ENCODE data around the gene PELO. TPM values are rescaled to one million over a fixed set of nuclear protein-coding genes. Genes with fewer than 3 reads are reported as not detected.
A peak's percentile ranks its signal among the peaks of the same experiment; 100 is the strongest.

PELO gene
- total RNA-seq, 1 donor from 2014 or later = 39.1 TPM

DNA sequence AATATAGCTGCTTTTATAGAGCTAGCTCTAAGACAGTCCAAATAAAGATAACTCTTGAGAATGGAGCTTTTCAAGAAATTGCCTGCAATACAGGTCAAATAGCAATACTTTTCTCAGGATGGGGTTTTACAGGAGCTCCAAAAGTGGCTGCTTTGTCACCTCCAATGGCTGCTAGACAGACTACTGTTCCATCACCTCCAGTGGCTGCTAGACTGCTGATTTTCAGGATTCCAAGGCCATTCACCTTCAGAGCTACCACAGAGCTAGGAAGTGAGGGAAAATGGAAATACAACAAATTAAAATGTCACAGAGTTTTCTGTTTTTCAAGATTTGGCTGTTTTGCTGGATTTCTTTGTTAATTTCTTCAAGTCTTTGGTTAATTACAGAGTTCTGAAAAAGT, 8.5 kb upstream of the PELO start:
- H3K4me3 ChIP-seq = no peak overlapping the region
- DNase-seq (ENCODE audit: low spot score in 2 of 2) = no peak
- TF ChIP-seq, protein P1, sequence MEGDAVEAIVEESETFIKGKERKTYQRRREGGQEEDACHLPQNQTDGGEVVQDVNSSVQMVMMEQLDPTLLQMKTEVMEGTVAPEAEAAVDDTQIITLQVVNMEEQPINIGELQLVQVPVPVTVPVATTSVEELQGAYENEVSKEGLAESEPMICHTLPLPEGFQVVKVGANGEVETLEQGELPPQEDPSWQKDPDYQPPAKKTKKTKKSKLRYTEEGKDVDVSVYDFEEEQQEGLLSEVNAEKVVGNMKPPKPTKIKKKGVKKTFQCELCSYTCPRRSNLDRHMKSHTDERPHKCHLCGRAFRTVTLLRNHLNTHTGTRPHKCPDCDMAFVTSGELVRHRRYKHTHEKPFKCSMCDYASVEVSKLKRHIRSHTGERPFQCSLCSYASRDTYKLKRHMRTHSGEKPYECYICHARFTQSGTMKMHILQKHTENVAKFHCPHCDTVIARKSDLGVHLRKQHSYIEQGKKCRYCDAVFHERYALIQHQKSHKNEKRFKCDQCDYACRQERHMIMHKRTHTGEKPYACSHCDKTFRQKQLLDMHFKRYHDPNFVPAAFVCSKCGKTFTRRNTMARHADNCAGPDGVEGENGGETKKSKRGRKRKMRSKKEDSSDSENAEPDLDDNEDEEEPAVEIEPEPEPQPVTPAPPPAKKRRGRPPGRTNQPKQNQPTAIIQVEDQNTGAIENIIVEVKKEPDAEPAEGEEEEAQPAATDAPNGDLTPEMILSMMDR (IDR thresholded peaks at IDR 0.05) = no peak
- H3K27ac ChIP-seq = no peak overlapping the region
- H3K9me3 ChIP-seq = no peaks in the 10 kb centered on the region
- H3K27me3 ChIP-seq = no peaks in the 10 kb centered on the region
- H3K36me3 ChIP-seq = no peaks in the 10 kb centered on the region
- peaks cover 0 to 7% of the 10 kb centered on the region in 2 donors for H3K4me1 ChIP-seq
- intact Hi-C loops (cut with DNase I) = no loop called here

DNA sequence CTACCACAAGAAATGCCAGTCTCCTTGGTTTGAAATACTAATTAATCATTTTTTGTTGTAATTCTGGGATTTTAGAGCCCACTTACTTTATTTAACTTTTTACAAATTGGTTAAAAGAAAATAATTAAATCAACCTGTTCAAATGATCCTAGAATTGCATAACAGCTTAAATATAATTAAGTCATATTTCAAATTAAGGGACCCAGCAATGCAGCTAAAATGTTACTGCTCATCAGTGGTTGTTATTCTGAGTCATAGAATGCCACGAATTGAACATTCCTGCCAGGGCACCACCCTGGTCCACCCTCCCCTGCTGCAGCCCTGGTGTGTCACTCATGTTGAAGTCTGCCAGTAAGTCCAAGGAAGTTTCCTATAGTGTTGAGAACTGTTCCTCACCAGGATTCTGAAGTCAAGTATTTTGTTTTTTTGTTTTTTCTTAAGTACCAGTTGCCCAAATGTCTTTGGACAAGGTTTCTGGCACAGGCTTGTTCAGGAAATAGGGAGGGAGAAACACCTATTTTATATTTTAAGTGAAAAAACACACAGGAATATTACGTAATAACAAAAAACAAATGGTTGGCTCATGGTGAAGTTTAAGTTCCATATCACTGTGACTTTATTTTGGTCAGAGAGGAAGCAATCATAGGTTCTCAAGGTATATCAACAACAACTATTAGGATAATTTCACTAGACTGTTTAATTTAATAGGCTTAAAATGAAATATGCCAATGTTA, 4.3 kb upstream of the PELO start:
- TF ChIP-seq, protein P1 (IDR thresholded peaks at IDR 0.05) = no peak
- Histone ChIP-seq H3K27me3 (no peaks in the 10 kb centered on the region), H3K27ac (peak overlapping the region; percentile 25 to 64), H3K4me1 (peaks cover 0 to 17% of the 10 kb centered on the region in 2 donors), H3K9me3 (no peaks in the 10 kb centered on the region), H3K4me3 (no peak overlapping the region), H3K36me3 (no peaks in the 10 kb centered on the region)
- intact Hi-C loops (cut with DNase I) = loop anchor here (10.0 kb wide), 2 partner anchors 311 to 701 kb away; partner anchors contain the start of gene FST
- DNase-seq (ENCODE audit: low spot score in 2 of 2) = peak; percentile 26 to 87

DNA sequence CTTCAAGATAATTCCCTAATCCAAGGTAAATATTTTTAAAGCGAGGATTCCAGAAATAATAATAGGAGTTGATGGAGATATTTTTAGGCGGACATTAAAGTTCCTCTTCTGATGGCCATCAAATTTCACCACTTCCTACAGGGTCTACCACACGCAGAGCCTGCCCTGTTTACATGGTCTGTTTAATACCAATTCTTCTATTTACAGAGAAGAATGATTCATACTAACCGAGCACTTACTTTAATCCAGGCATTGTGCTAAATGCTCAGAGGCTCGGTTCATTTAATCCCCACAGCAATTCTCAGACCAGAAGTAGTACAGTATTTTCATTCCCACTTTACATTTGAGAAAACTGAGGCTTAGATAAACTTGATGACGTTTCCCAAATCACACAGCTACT, 3.0 kb upstream of the PELO start:
- DNase-seq (ENCODE audit: low spot score in 2 of 2) = no peak
- TF ChIP-seq, protein P1 (IDR thresholded peaks at IDR 0.05) = no peak
- H3K4me1 ChIP-seq = peaks cover 0 to 17% of the 10 kb centered on the region in 2 donors
- peak overlapping the region; percentile 30 to 41 for H3K27ac ChIP-seq
- H3K9me3 ChIP-seq = no peaks in the 10 kb centered on the region
- intact Hi-C loops (cut with DNase I) = loop anchor here (5.0 to 10.0 kb wide), 5 partner anchors 53 to 700 kb away; partner anchors contain the start of gene FST
- H3K27me3 ChIP-seq = no peaks in the 10 kb centered on the region
- H3K36me3 ChIP-seq = no peaks in the 10 kb centered on the region
- H3K4me3 ChIP-seq = no peak overlapping the region

DNA sequence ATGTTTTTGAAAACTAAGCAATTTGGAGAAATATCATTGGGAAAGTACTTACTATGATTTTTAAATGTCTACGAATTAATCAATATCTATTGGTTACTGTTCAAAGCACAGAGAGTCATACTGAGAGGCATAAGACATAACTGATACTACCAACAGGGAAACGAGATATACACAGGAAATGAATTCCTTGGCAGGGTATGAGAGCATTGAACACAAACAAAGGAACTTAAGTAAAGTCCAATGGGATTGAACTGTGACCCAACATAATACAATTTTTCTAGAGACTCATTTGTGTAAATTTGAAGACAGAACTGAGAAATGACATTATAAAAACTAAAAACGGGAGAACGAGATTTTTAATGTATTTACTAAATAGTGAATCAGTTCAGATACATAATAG, 1.3 kb upstream of the PELO start:
- TF ChIP-seq, protein P1 (IDR thresholded peaks at IDR 0.05) = no peak
- Histone ChIP-seq H3K4me3 (peak overlapping the region; percentile 80 to 84), H3K4me1 (peaks cover 0 to 21% of the 10 kb centered on the region in 2 donors), H3K27me3 (no peaks in the 10 kb centered on the region), H3K27ac (peak overlapping the region; percentile 90 to 97), H3K36me3 (no peaks in the 10 kb centered on the region), H3K9me3 (no peaks in the 10 kb centered on the region)
- intact Hi-C loops (cut with DNase I) = loop anchor here (5.0 to 10.0 kb wide), 5 partner anchors 51 to 698 kb away; partner anchors contain the start of gene FST
- DNase-seq (ENCODE audit: low spot score in 2 of 2) = no peak

DNA sequence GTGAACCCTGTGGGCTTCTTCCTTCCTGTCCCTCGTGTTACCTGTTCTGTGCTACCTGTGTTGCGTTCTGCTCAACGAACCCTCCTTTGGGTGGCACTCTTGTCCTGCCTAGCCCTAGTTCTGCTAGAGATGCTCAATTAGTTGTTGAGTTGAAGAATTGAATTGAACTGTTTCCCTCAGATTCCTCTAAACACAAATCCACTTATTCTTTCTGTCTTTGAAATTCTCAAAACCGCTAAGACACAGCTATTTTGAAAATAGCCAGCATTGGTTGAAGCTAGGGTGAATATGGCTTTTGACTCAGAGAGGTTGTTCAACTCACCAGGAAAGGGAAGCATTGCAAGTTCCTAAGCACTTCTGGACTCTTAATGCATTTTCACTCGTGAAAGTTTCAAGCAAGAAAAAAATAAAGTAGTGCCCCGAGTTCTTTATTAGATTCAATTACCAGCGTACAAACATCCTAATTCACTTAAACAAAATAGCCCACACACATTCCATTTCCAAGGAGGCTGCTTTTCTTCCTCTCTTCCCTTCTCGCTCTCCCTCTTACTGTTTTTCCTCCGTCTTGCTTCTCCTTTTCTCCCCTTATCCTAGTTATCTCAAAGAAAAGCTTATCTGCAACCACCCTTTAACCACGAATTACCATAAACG, 642 bp upstream of the PELO start:
- H3K27ac ChIP-seq = peak overlapping the region; percentile 90 to 97
- H3K36me3 ChIP-seq = no peaks in the 10 kb centered on the region
- H3K9me3 ChIP-seq = no peaks in the 10 kb centered on the region
- TF ChIP-seq, protein P1 (IDR thresholded peaks at IDR 0.05) = peak in 2 of 3 experiments; percentile 17 to 69
- intact Hi-C loops (cut with DNase I) = loop anchor here (1.0 to 10.0 kb wide), 6 partner anchors 50 to 698 kb away; partner anchors contain the start of gene FST
- H3K4me3 ChIP-seq = peak overlapping the region; percentile 80 to 84
- DNase-seq (ENCODE audit: low spot score in 2 of 2) = peak in 1 of 2 donors; percentile 68
- H3K27me3 ChIP-seq = no peaks in the 10 kb centered on the region
- H3K4me1 ChIP-seq = peaks cover 0 to 25% of the 10 kb centered on the region in 2 donors

All from ascending aorta (tissue), 2 donors.